ENCODE results near the gene POC1A. TPM values are rescaled to one million over a fixed set of nuclear protein-coding genes. Genes with fewer than 3 reads are reported as not detected.

The POC1A gene
- total and polyA plus RNA-seq, 2 of the 4 experiments (the other 2 are of a cell fraction) = 10.6 to 11.5 TPM

DNA sequence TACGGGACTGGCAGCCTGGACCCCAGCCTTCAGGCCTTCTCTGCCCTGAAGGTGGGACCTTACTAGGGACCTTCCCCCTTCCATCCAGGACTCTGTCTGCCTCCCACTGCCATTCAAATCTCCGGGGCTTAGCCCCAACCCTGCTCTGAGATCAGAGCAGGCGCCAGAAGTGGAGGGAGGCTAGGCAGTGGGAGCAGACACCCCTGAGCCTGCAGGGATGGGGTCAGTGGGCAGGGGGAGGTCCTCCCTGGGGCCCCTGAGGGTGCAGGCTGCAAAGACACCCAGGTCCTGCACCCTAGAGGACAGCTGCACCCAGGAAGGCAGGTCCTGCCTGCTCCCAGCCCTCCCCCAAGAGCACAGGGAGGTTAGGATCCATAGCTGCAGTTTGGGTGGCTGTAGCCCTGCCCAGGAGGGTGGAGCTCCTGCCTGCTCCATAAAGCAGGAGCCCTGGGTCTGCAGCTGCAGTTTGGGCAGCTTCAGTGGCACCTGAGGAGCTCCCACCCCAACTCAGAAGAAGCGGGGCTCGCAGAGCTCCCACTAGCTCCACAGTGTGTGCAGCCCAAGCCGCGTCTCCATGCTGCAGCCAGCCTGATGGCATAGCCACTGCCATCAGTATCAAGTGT is 8.1 kb upstream of the POC1A start:
- Histone ChIP-seq H3K14ac (replicated peaks; ENCODE audit: low read depth, low read length) (no peak overlapping the region), H2AFZ (replicated peaks; ENCODE audit: low read length, poor library complexity) (no peak overlapping the region), H3K9ac (ENCODE audit: low read depth, low read length) (no peak overlapping the region), H3K27me3 (ENCODE audit: control insufficient read depth, insufficient read depth, low read length) (no peaks in the 10 kb centered on the region), H2BK20ac (ENCODE audit: low read depth, low read length) (no peak overlapping the region), H3K18ac (ENCODE audit: low read depth, low read length) (no peak overlapping the region), H3K56ac (ENCODE audit: extremely low read depth, insufficient read depth, low read length) (no peak overlapping the region), H3K4me1 (ENCODE audit: control insufficient read depth, insufficient read depth, low read length) (no peaks in the 10 kb centered on the region), H2BK120ac (ENCODE audit: low read depth, low read length) (no peak overlapping the region), H2AK9ac (replicated peaks; ENCODE audit: low read depth, low read length, poor library complexity) (no peak overlapping the region), H2BK15ac (ENCODE audit: low read depth, low read length) (no peak overlapping the region), H3K23ac (ENCODE audit: low read depth, low read length) (no peak overlapping the region), H3K9me1 (ENCODE audit: insufficient read depth, low read length) (no peaks in the 10 kb centered on the region), H3K4me2 (ENCODE audit: low read depth, low read length) (no peak overlapping the region), H3K27ac (ENCODE audit: insufficient read depth, low read length) (no peak overlapping the region), H2AK5ac (ENCODE audit: low read depth, low read length) (no peak overlapping the region), H4K5ac (ENCODE audit: low read depth, low read length) (no peak overlapping the region), H3K4me3 (ENCODE audit: insufficient read depth, low read depth, low read length) (no peak overlapping the region), H2BK5ac (ENCODE audit: low read depth, low read length, poor library complexity, severe bottlenecking) (no peak overlapping the region), H3K79me1 (ENCODE audit: low read depth in 1 of 2, low read length in 2 of 2) (no peaks in the 10 kb centered on the region), H3K4ac (ENCODE audit: low read depth, low read length) (no peak overlapping the region), H3K36me3 (ENCODE audit: control insufficient read depth, insufficient read depth, low read length) (no peaks in the 10 kb centered on the region), H4K8ac (ENCODE audit: low read depth in 2 of 2, low read length in 2 of 2) (no peak overlapping the region), H4K20me1 (ENCODE audit: insufficient read depth, low read length) (no peaks in the 10 kb centered on the region), H3K9me3 (ENCODE audit: control insufficient read depth, insufficient read depth, low read length) (no peaks in the 10 kb centered on the region), H4K91ac (ENCODE audit: insufficient read depth, low read depth, low read length) (no peak overlapping the region)
- dilution Hi-C loops (cut with HindIII; ENCODE audit: low sequenced_read_pairs, unreplicated experiment) (no loop called here), intact Hi-C loops (cut with micrococcal nuclease) (no loop called here), in situ Hi-C loops (cut with MboI; ENCODE audit: low sequenced_read_pairs) (loop anchor here (25.0 kb wide), 1 partner anchor 1825 kb away; the partner anchor contains the start of genes RASSF1, TUSC2 and ZMYND10)
- POLR2A ChIA-PET (ENCODE audit: unreplicated experiment) = no interaction called here
- ATAC-seq (ENCODE audit: low read depth) (no peak; the same call in 1 of the 2 replicates), DNase-seq (no peak)
- WGBS, 2 experiments (ENCODE audit: extremely low coverage in 2 of 2, insufficient read length in 1 of 2) = no CpG with 5 or more reads among the region's 7 CpGs
- CTCF ChIA-PET = no interaction called here
- no peak for TF ChIP-seq USF2 (IDR thresholded peaks at IDR 0.05; ENCODE audit: low read depth, low read length)
- TF ChIP-seq, protein P1, sequence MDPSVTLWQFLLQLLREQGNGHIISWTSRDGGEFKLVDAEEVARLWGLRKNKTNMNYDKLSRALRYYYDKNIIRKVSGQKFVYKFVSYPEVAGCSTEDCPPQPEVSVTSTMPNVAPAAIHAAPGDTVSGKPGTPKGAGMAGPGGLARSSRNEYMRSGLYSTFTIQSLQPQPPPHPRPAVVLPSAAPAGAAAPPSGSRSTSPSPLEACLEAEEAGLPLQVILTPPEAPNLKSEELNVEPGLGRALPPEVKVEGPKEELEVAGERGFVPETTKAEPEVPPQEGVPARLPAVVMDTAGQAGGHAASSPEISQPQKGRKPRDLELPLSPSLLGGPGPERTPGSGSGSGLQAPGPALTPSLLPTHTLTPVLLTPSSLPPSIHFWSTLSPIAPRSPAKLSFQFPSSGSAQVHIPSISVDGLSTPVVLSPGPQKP (IDR thresholded peaks at IDR 0.05; ENCODE audit: borderline replicate concordance, low read depth, low read length) = no peak
- TF ChIP-seq FOS (IDR thresholded peaks at IDR 0.05; ENCODE audit: low read depth, low read length) = no peak
- no peak for TF ChIP-seq RAD21 (IDR thresholded peaks at IDR 0.05; ENCODE audit: low read length)
- no peak for TF ChIP-seq CEBPB (IDR thresholded peaks at IDR 0.05; ENCODE audit: low read depth, low read length)
- TF ChIP-seq NFE2L2 (IDR thresholded peaks at IDR 0.05; ENCODE audit: low read depth, low read length) = no peak
- no peak for TF ChIP-seq MAFK (IDR thresholded peaks at IDR 0.05; ENCODE audit: low read depth, low read length)
- no peak for TF ChIP-seq BHLHE40 (IDR thresholded peaks at IDR 0.05; ENCODE audit: low read depth, low read length)
- TF ChIP-seq, protein P2, sequence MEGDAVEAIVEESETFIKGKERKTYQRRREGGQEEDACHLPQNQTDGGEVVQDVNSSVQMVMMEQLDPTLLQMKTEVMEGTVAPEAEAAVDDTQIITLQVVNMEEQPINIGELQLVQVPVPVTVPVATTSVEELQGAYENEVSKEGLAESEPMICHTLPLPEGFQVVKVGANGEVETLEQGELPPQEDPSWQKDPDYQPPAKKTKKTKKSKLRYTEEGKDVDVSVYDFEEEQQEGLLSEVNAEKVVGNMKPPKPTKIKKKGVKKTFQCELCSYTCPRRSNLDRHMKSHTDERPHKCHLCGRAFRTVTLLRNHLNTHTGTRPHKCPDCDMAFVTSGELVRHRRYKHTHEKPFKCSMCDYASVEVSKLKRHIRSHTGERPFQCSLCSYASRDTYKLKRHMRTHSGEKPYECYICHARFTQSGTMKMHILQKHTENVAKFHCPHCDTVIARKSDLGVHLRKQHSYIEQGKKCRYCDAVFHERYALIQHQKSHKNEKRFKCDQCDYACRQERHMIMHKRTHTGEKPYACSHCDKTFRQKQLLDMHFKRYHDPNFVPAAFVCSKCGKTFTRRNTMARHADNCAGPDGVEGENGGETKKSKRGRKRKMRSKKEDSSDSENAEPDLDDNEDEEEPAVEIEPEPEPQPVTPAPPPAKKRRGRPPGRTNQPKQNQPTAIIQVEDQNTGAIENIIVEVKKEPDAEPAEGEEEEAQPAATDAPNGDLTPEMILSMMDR (conservative IDR thresholded peaks at IDR 0.05; ENCODE audit: low read depth, low read length) = no peak
- no peak for TF ChIP-seq RCOR1 (IDR thresholded peaks at IDR 0.05; ENCODE audit: insufficient replicate concordance, low read length)
- no peak for TF ChIP-seq SMC3 (IDR thresholded peaks at IDR 0.05; ENCODE audit: low read depth, low read length)
- TF ChIP-seq MAZ (IDR thresholded peaks at IDR 0.05; ENCODE audit: borderline replicate concordance, low read depth, low read length) = no peak
- no peak for TF ChIP-seq MXI1 (IDR thresholded peaks at IDR 0.05; ENCODE audit: borderline replicate concordance, low read depth, low read length)
- no peak for TF ChIP-seq POLR2A (IDR thresholded peaks at IDR 0.05; ENCODE audit: low read depth, low read length)
- no TSS peak for BruUV-seq (replicated peaks)

Measured in IMR-90 (cell line).